Cardiac fibroblast (primary cell): Measurements from ENCODE around the gene KLK15.

Experiments used
- DNase-seq, 2 donors: peaks; one replicate each; pipeline versions ENCODE4 v3.0.0 to v3.0.0-alpha.2; 2010; ENCODE audit warnings: low read depth in 2 of 2
- H3K4me3 ChIP-seq, 2 donors: replicated peaks in 1 of 2; 1 replicate in 1 of 2; 2 replicates in 1 of 2; pipeline ENCODE4 v1.5.1; 2011; ENCODE audit warnings: low read depth in 2 of 2, low read length in 2 of 2, mild to moderate bottlenecking in 2 of 2, moderate library complexity in 1 of 2
- CTCF ChIP-seq: IDR thresholded peaks from one replicate; pipeline ENCODE4 v1.5.1; 2011; ENCODE audit warnings: low read depth, mild to moderate bottlenecking, low read length, inconsistent platforms

Gene KLK15

GRCh38 chr19:50875795-50876422, 42.5 kb upstream of the KLK15 start:
- TF ChIP-seq CTCF, result no peak
- DNase-seq, result no peak
- no peak overlapping the region for H3K4me3 ChIP-seq

- H3K4me3 ChIP-seq, result no peak overlapping the region
- DNase-seq, result no peak
- TF ChIP-seq CTCF, result no peak
Measured at GRCh38 chr19:50874211-50874610, 40.8 kb upstream of the KLK15 start.

- no peak for DNase-seq
- no peak within 1 kb of the TSS for H3K4me3 ChIP-seq
- no peak for TF ChIP-seq CTCF
Measured at GRCh38 chr19:50873056-50873455, 39.7 kb upstream of the KLK15 start, which contains the start of gene KLK2. Gene KLK2 (plus strand): TSS chr19:50873439. CDS start chr19:50873474, 35 bp downstream.

- no peak overlapping the region for H3K4me3 ChIP-seq
- peak; percentile 18 for TF ChIP-seq CTCF
- peak; percentile 3 to 28 for DNase-seq
Measured at GRCh38 chr19:50870417-50871089, 37.2 kb upstream of the KLK15 start.

GRCh38 chr19:50869479-50869878, 36.1 kb upstream of the KLK15 start:
- no peak for TF ChIP-seq CTCF
- no peak for DNase-seq
- no peak overlapping the region for H3K4me3 ChIP-seq

GRCh38 chr19:50861496-50862286, 28.3 kb upstream of the KLK15 start:
- TF ChIP-seq CTCF, result no peak
- H3K4me3 ChIP-seq, result no peak overlapping the region
- no peak for DNase-seq
